HG02610 (cell line): ENCODE results near the gene SNX2.
"Not testable (repeated sequence)": the region's sequence is repeated elsewhere in the genome, so short reads cannot be mapped to it uniquely, and the experiment has no call there.

Experiments
- ATAC-seq: cut with Tn5 transposase; IDR thresholded peaks from one replicate; pipeline ENCODE4 v1.9.1; 2021; ENCODE audit warnings: mild to moderate bottlenecking, moderate library complexity; ENCODE audit not compliant: unreplicated experiment

Gene SNX2

GRCh38 chr5:122839731-122840130 is 64.9 kb downstream of the SNX2 start:
- ATAC-seq, result no peak

GRCh38 chr5:122842016-122842580 is 67.2 kb downstream of the SNX2 start:
- no peak for ATAC-seq

- no peak for ATAC-seq
These were observed 69.4 kb downstream of the SNX2 start for GRCh38 chr5:122844136-122844909.

GRCh38 chr5:122844910-122845228 is 70.0 kb downstream of the SNX2 start:
- ATAC-seq, result peak; percentile 25

- peak; percentile 89 for ATAC-seq
These were observed 70.6 kb downstream of the SNX2 start, which contains the start of gene SNX24 for GRCh38 chr5:122845229-122846050. Gene SNX24, plus strand, starts transcription at chr5:122845613. Its CDS starts 21 bp downstream, at chr5:122845634.

GRCh38 chr5:122846051-122846550 is 71.2 kb downstream of the SNX2 start:
- ATAC-seq, result no peak

GRCh38 chr5:122847687-122848081 is 72.8 kb downstream of the SNX2 start:
- ATAC-seq, result no peak

GRCh38 chr5:122849771-122850170 is 74.9 kb downstream of the SNX2 start:
- no peak for ATAC-seq

- not testable (repeated sequence) for ATAC-seq
These were observed 82.7 kb downstream of the SNX2 start for GRCh38 chr5:122857538-122857937.

- ATAC-seq, result no peak
These were observed 83.6 kb downstream of the SNX2 start for GRCh38 chr5:122858451-122858850.

GRCh38 chr5:122863240-122863639 is 88.4 kb downstream of the SNX2 start:
- ATAC-seq, result no peak

GRCh38 chr5:122863721-122864120 is 88.8 kb downstream of the SNX2 start:
- ATAC-seq, result no peak

GRCh38 chr5:122864400-122864799 is 89.5 kb downstream of the SNX2 start:
- ATAC-seq, result no peak

- no peak for ATAC-seq
These were observed 90.0 kb downstream of the SNX2 start for GRCh38 chr5:122864842-122865241.

- ATAC-seq, result no peak
These were observed 95.5 kb downstream of the SNX2 start for GRCh38 chr5:122870219-122870856.

GRCh38 chr5:122871661-122872060 is 96.8 kb downstream of the SNX2 start:
- ATAC-seq, result no peak

- no peak for ATAC-seq
These were observed 99.4 kb downstream of the SNX2 start for GRCh38 chr5:122874179-122874875.

GRCh38 chr5:122877518-122877917 is 102.6 kb downstream of the SNX2 start:
- ATAC-seq, result peak; percentile 56

GRCh38 chr5:122879076-122879475 is 104.2 kb downstream of the SNX2 start:
- no peak for ATAC-seq
